MM.1S (cell line): ENCODE data around the gene ACKR2.

Experiments used
- DNase-seq: peaks from one replicate; pipeline ENCODE4 v3.0.0-alpha.2; 2015
- H2AFZ ChIP-seq: fragments of 300-600 bp; sonication (generic); 2 replicates; pipeline ENCODE4 v1.6.0; 2016; ENCODE audit warnings: antibody characterized with exemption, low read length
- H3F3A ChIP-seq: fragments of 300-600 bp; sonication (generic); 2 replicates; pipeline ENCODE4 v1.6.1; 2016; ENCODE audit warnings: mild to moderate bottlenecking, antibody characterized with exemption, low read length, moderate library complexity, mixed read lengths; ENCODE audit not compliant: insufficient read depth
- H3K27ac ChIP-seq: fragments of 300-600 bp; sonication (generic); 2 replicates; pipeline ENCODE4 v1.5.1; 2016; ENCODE audit warnings: mild to moderate bottlenecking, low read length
- H3K27me3 ChIP-seq: fragments of 300-600 bp; sonication (generic); replicated peaks from 2 replicates; pipeline ENCODE4 v1.6.0; 2016; ENCODE audit warnings: low read length; ENCODE audit not compliant: insufficient read depth
- H3K36me3 ChIP-seq: fragments of 300-600 bp; sonication (generic); replicated peaks from 2 replicates; pipeline ENCODE4 v1.6.1; 2016; ENCODE audit warnings: mild to moderate bottlenecking, low read length, mixed read lengths; ENCODE audit not compliant: insufficient read depth
- H3K4me1 ChIP-seq: fragments of 300-600 bp; sonication (generic); 2 replicates; pipeline ENCODE4 v1.6.1; 2016; ENCODE audit warnings: low read length, mixed read lengths
- H3K4me2 ChIP-seq: fragments of 300-600 bp; sonication (generic); 2 replicates; pipeline ENCODE4 v1.6.0; 2016; ENCODE audit warnings: low read depth, low read length
- H3K4me3 ChIP-seq: fragments of 300-600 bp; sonication (generic); 2 replicates; pipeline ENCODE4 v1.5.1; 2016; ENCODE audit warnings: low read length, mixed read lengths
- H3K79me2 ChIP-seq: fragments of 300-600 bp; sonication (generic); 2 replicates; pipeline ENCODE4 v1.6.1; 2016; ENCODE audit warnings: mixed run types, low read length, mixed read lengths
- H3K9ac ChIP-seq: fragments of 300-600 bp; sonication (generic); 2 replicates; pipeline ENCODE4 v1.6.1; 2016; ENCODE audit warnings: low read length, mixed read lengths
- H3K9me2 ChIP-seq: fragments of 300-600 bp; sonication (generic); replicated peaks from 2 replicates; pipeline ENCODE4 v1.6.1; 2016; ENCODE audit warnings: mild to moderate bottlenecking, low read length, mixed read lengths; ENCODE audit not compliant: insufficient read depth
- H3K9me3 ChIP-seq: fragments of 300-600 bp; sonication (generic); replicated peaks from 2 replicates; pipeline ENCODE4 v1.6.1; 2016; ENCODE audit warnings: mild to moderate bottlenecking, low read length, mixed read lengths; ENCODE audit not compliant: insufficient read depth
- H4K20me1 ChIP-seq: fragments of 300-600 bp; sonication (generic); 2 replicates; pipeline ENCODE4 v1.6.1; 2016; ENCODE audit warnings: mild to moderate bottlenecking, low read length, moderate library complexity, mixed read lengths; ENCODE audit not compliant: insufficient read depth
- EZH2 ChIP-seq: fragments of 300-600 bp; sonication (generic); optimal IDR thresholded peaks from 2 replicates; pipeline ENCODE3; 2017; ENCODE audit warnings: low read depth, mild to moderate bottlenecking, antibody characterized with exemption, low read length, mixed read lengths
- EZH2phosphoT487 ChIP-seq: fragments of 300-600 bp; sonication (generic); IDR thresholded peaks from 2 replicates; pipeline ENCODE4 v1.6.1; 2018; ENCODE audit warnings: antibody characterized with exemption, low read length
- TF ChIP-seq, protein P1 (sequence below): fragments of 300-600 bp; sonication (generic); IDR thresholded peaks from 2 replicates; pipeline ENCODE4 v1.5.1; 2016; ENCODE audit warnings: antibody characterized with exemption, low read length, mixed read lengths

Gene ACKR2

DNA sequence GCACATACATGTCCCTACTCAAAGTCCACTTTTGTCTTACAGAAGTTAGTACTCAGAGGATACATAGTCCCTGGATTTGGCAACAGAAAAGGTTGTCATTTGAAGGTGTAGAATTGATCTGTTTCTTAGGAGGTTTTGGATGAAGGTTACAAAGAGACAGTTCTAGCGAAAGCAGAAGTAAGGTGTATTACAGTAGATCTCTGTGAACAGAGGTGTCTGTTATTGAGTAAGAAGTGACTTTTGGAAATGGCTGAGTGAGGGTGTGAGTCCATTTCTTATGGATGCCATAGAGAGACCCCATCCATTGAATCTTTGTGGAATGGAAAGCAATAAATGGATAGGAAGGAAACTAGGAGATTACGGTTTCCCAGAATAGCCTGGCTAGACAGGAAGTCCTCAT lies 102.3 kb downstream of the ACKR2 start:
- Histone ChIP-seq H3K27me3 (no peaks in the 10 kb centered on the region), H3F3A (no peaks in the 10 kb centered on the region), H3K9me3 (no peaks in the 10 kb centered on the region; the same call in 1 of the 2 replicates), H3K36me3 (no peaks in the 10 kb centered on the region), H3K9ac (no peak overlapping the region), H3K4me3 (no peak overlapping the region), H3K4me1 (no peaks in the 10 kb centered on the region), H2AFZ (no peak overlapping the region), H3K4me2 (no peak overlapping the region), H3K79me2 (no peaks in the 10 kb centered on the region), H4K20me1 (no peaks in the 10 kb centered on the region), H3K27ac (no peak overlapping the region), H3K9me2 (no peaks in the 10 kb centered on the region)
- TF ChIP-seq EZH2 (no peak), EZH2phosphoT487 (no peak)
- TF ChIP-seq, protein P1, sequence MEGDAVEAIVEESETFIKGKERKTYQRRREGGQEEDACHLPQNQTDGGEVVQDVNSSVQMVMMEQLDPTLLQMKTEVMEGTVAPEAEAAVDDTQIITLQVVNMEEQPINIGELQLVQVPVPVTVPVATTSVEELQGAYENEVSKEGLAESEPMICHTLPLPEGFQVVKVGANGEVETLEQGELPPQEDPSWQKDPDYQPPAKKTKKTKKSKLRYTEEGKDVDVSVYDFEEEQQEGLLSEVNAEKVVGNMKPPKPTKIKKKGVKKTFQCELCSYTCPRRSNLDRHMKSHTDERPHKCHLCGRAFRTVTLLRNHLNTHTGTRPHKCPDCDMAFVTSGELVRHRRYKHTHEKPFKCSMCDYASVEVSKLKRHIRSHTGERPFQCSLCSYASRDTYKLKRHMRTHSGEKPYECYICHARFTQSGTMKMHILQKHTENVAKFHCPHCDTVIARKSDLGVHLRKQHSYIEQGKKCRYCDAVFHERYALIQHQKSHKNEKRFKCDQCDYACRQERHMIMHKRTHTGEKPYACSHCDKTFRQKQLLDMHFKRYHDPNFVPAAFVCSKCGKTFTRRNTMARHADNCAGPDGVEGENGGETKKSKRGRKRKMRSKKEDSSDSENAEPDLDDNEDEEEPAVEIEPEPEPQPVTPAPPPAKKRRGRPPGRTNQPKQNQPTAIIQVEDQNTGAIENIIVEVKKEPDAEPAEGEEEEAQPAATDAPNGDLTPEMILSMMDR = no peak
- DNase-seq = no peak

DNA sequence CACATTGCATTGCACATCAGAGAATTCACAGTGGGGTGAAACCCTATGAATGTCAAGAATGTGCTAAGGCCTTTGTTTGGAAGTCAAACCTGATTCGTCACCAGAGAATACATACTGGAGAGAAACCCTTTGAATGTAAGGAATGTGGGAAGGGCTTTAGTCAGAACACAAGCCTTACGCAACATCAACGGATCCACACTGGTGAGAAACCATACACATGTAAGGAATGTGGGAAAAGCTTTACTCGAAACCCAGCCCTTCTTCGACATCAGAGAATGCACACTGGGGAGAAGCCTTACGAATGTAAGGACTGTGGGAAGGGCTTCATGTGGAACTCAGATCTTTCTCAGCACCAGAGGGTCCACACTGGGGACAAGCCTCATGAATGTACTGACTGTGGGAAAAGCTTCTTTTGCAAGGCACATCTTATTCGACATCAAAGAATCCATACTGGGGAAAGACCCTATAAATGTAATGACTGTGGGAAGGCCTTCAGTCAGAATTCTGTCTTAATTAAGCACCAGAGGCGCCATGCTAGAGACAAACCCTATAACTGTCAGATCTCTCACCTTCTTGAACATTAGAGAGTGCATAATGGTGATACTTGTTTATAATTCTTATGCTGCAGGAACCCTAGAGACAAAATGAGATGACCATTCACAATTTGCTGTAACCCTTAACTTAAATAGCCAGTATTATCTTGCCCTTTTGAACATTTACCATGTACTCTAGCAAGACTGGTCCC lies 105.7 kb downstream of the ACKR2 start:
- Histone ChIP-seq H3K4me1 (no peaks in the 10 kb centered on the region), H3K9me3 (no peaks in the 10 kb centered on the region; the same call in 1 of the 2 replicates), H4K20me1 (no peaks in the 10 kb centered on the region), H2AFZ (no peak overlapping the region), H3K27ac (no peak overlapping the region), H3K9me2 (no peaks in the 10 kb centered on the region), H3K79me2 (no peaks in the 10 kb centered on the region), H3K4me2 (no peak overlapping the region), H3F3A (no peaks in the 10 kb centered on the region), H3K36me3 (no peaks in the 10 kb centered on the region), H3K27me3 (no peaks in the 10 kb centered on the region), H3K9ac (no peak overlapping the region), H3K4me3 (no peak overlapping the region)
- DNase-seq = no peak
- TF ChIP-seq, protein P1 = no peak
- TF ChIP-seq EZH2phosphoT487 = no peak
- TF ChIP-seq EZH2 = no peak
